Spleen (tissue), 7 donors: ENCODE measurements around the gene MRPL32.

ENCODE experiments used
- POLR2A ChIP-seq, 3 donors: fragments of 450-650 bp; IDR thresholded peaks; one replicate each; pipeline ENCODE4 v1.5.1; 2017; ENCODE audit warnings: antibody characterized with exemption in 3 of 3, mild to moderate bottlenecking in 1 of 3
- POLR2AphosphoS5 ChIP-seq, 3 donors: sonication (generic); formaldehyde crosslinking; IDR thresholded peaks; one replicate each; pipeline ENCODE4 v1.5.1; 2017; ENCODE audit warnings: antibody characterized with exemption in 3 of 3
- TF ChIP-seq, protein P1 (sequence below), 11 experiments: fragments of 200-600 bp in 7 of 11; fragments of 450-650 bp in 4 of 11; sonication (generic) in 4 of 11; IDR thresholded peaks in 8 of 11; conservative IDR thresholded peaks in 3 of 11; 1 replicate in 7 of 11; 2 replicates in 4 of 11; pipeline versions ENCODE4 v1.4.0 to v1.8.0; 2016 to 2021; ENCODE audit warnings: antibody characterized with exemption in 11 of 11, inconsistent platforms in 4 of 11, mild to moderate bottlenecking in 1 of 11
- donor health status: DM: no; HTN: no; CAD: no; lungs with moderate emphysema.
- donor health status: DM: no; HTN: no; CAD: no.
- donor health status: DM: no; HTN: no; CAD: no.

DNA sequence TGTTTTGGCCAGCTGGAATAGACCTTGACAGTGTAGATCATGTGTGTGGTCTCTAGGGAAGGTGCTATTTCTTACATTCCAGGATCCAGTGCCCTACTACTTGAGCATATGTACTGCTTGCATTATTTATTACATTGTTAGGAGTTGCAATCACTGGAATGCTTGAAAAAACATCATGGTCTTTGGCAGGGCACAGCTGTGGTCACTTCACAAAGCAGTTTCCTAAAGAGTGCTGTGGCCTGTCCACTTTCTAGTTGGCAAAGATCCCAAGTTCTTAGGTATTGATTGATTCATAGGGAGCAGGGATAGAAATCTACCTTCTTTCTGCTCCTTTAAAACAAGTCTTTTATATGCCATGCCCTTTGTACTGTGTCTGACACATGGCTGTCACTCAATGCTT is 24.9 kb upstream of the MRPL32 start:
- TF ChIP-seq, protein P1, sequence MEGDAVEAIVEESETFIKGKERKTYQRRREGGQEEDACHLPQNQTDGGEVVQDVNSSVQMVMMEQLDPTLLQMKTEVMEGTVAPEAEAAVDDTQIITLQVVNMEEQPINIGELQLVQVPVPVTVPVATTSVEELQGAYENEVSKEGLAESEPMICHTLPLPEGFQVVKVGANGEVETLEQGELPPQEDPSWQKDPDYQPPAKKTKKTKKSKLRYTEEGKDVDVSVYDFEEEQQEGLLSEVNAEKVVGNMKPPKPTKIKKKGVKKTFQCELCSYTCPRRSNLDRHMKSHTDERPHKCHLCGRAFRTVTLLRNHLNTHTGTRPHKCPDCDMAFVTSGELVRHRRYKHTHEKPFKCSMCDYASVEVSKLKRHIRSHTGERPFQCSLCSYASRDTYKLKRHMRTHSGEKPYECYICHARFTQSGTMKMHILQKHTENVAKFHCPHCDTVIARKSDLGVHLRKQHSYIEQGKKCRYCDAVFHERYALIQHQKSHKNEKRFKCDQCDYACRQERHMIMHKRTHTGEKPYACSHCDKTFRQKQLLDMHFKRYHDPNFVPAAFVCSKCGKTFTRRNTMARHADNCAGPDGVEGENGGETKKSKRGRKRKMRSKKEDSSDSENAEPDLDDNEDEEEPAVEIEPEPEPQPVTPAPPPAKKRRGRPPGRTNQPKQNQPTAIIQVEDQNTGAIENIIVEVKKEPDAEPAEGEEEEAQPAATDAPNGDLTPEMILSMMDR (IDR thresholded peaks at IDR 0.05 in 8 of 11, conservative IDR thresholded peaks at IDR 0.05 in 3 of 11) = no peak
- TF ChIP-seq POLR2A (IDR thresholded peaks at IDR 0.05) = no peak
- no peak for TF ChIP-seq POLR2AphosphoS5 (IDR thresholded peaks at IDR 0.05)
